ENCODE results near the gene MST1. TPM values are rescaled to one million over a fixed set of nuclear protein-coding genes. Genes with fewer than 3 reads are reported as not detected.

MST1 gene
- total RNA-seq, 4 donors from 2014 or later = 16.7 to 83.4 (median 21.9) TPM

- no peaks in the 10 kb centered on the region for H3K9me3 ChIP-seq
- H3K36me3 ChIP-seq = peaks cover 60% of the 10 kb centered on the region
Measured at GRCh38 chr3:49704629-49705028, 15.4 kb upstream of the MST1 start.

GRCh38 chr3:49703956-49704355, 14.7 kb upstream of the MST1 start:
- no peak for TF ChIP-seq POLR2A (IDR thresholded peaks at IDR 0.05)
- TF ChIP-seq POLR2AphosphoS5 (IDR thresholded peaks at IDR 0.05) = no peak
- no peak for TF ChIP-seq CTCF (IDR thresholded peaks at IDR 0.05)
- no peak for TF ChIP-seq EP300 (IDR thresholded peaks at IDR 0.05)
- Histone ChIP-seq H3K4me1 (peaks cover 2% of the 10 kb centered on the region), H3K4me3 (no peak overlapping the region), H3K36me3 (peaks cover 66% of the 10 kb centered on the region), H3K27me3 (no peaks in the 10 kb centered on the region), H3K27ac (no peak overlapping the region), H3K9me3 (no peaks in the 10 kb centered on the region)
- no peak for DNase-seq (ENCODE audit: low spot score in 2 of 2)
- WGBS = 95% methylated on average over 7 of the region's 7 CpGs

More at GRCh38 chr3:49704629-49705028, 15.4 kb upstream of the MST1 start:
- no peaks in the 10 kb centered on the region for H3K27me3 ChIP-seq
- no peak for DNase-seq (ENCODE audit: low spot score in 2 of 2)
- no peak overlapping the region for H3K4me3 ChIP-seq
- peaks cover 2% of the 10 kb centered on the region for H3K4me1 ChIP-seq
- 100% methylated on average over 5 of the region's 8 CpGs for WGBS
- no peak for TF ChIP-seq CTCF (IDR thresholded peaks at IDR 0.05)
- no peak for TF ChIP-seq EP300 (IDR thresholded peaks at IDR 0.05)
- TF ChIP-seq POLR2A (IDR thresholded peaks at IDR 0.05) = no peak
- no peak for TF ChIP-seq POLR2AphosphoS5 (IDR thresholded peaks at IDR 0.05)
- H3K27ac ChIP-seq = no peak overlapping the region

GRCh38 chr3:49703443-49703927, 14.2 kb upstream of the MST1 start:
- H3K36me3 ChIP-seq = peaks cover 71% of the 10 kb centered on the region
- whole genome bisulfite sequencing = 86% methylated on average over 4 of the region's 14 CpGs
- H3K9me3 ChIP-seq = no peaks in the 10 kb centered on the region
- H3K27ac ChIP-seq = no peak overlapping the region
- DNase-seq (ENCODE audit: low spot score in 2 of 2) = no peak
- peak; percentile 35 to 87 for TF ChIP-seq CTCF (IDR thresholded peaks at IDR 0.05)
- no peak for TF ChIP-seq EP300 (IDR thresholded peaks at IDR 0.05)
- no peak overlapping the region for H3K4me3 ChIP-seq
- H3K27me3 ChIP-seq = no peaks in the 10 kb centered on the region
- peaks cover 2% of the 10 kb centered on the region for H3K4me1 ChIP-seq

- Histone ChIP-seq H3K27me3 (no peaks in the 10 kb centered on the region), H3K4me3 (no peak overlapping the region), H3K36me3 (peaks cover 79% of the 10 kb centered on the region), H3K4me1 (peaks cover 2% of the 10 kb centered on the region), H3K27ac (no peak overlapping the region), H3K9me3 (no peaks in the 10 kb centered on the region)
- DNase-seq (ENCODE audit: low spot score in 2 of 2) = no peak
- TF ChIP-seq POLR2A (IDR thresholded peaks at IDR 0.05) (no peak), CTCF (IDR thresholded peaks at IDR 0.05) (no peak), EP300 (IDR thresholded peaks at IDR 0.05) (no peak), POLR2AphosphoS5 (IDR thresholded peaks at IDR 0.05) (no peak)
- 95% methylated on average over 7 of the region's 11 CpGs for WGBS
Measured at GRCh38 chr3:49702672-49703071, 13.4 kb upstream of the MST1 start.

- no peaks in the 10 kb centered on the region for H3K27me3 ChIP-seq
- peaks cover 2% of the 10 kb centered on the region for H3K4me1 ChIP-seq
- WGBS = 95% methylated on average over 13 of the region's 21 CpGs
- peaks cover 80% of the 10 kb centered on the region for H3K36me3 ChIP-seq
- TF ChIP-seq CTCF (IDR thresholded peaks at IDR 0.05) (peak in 1 of 2 donors; percentile 40), POLR2AphosphoS5 (IDR thresholded peaks at IDR 0.05) (no peak), EP300 (IDR thresholded peaks at IDR 0.05) (no peak), POLR2A (IDR thresholded peaks at IDR 0.05) (no peak)
- no peak overlapping the region for H3K4me3 ChIP-seq
- no peaks in the 10 kb centered on the region for H3K9me3 ChIP-seq
- no peak overlapping the region for H3K27ac ChIP-seq
- DNase-seq (ENCODE audit: low spot score in 2 of 2) = no peak
Measured at GRCh38 chr3:49701388-49702077, 12.3 kb upstream of the MST1 start.

Measured in suprapubic skin (tissue), 4 donors.